Muscle of arm (tissue), 12 donors: ENCODE results near the gene TBX3. TPM values are rescaled to one million over a fixed set of nuclear protein-coding genes. Genes with fewer than 3 reads are reported as not detected.
A peak's percentile ranks its signal among the peaks of the same experiment; 100 is the strongest.

ENCODE experiments used
- DNase-seq: peaks from one replicate; pipeline ENCODE4 v3.0.0-alpha.2; 2013
- polyA plus RNA-seq, 12 donors: library from polyadenylated mRNA; unstranded; fragments of 120-200 nt; gene quantifications; one replicate each; pipeline ENCODE4 v1.2.1, GENCODE V29; 2013; ENCODE audit not compliant: insufficient read length in 12 of 12

TBX3 gene
- polyA plus RNA-seq, 12 donors, result 26.7 to 367 (median 35.3) TPM

DNA sequence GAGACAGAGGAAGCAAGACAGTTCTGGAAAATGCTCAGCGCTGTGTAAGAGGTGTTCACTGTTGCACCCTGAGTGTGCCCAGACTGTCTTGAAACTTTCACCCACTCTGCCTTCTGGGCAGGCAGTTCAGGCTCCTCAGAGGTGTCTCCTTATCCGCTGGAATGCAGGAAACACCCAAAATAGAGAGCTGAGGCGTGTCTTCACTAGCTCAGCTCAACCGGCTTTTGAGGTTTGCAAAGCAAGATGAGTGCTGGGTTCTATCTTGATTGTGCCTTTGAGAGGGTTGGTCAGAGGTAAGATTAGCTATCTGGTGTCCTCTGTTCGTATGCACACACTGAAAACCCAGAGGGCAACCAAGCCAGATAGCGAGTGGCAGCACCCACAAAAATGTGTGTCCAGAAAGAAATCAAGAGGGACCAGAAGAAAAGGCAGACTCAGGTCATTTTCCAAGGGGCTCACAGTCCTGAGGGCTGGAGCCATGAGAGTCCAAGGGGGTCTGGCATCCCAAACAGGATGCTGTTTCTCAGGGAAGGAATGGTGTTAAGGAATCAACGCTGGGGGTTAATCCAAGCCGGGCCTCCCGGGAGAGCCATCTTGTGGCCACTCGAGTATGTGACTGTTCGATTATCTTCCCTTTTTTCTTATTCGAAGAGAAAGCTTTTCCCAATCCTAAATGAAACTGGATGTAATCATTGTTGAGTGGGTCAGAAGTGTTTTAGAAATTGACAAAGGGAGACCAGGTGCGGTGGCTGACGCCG, 47.1 kb downstream of the TBX3 start:
- no peak for DNase-seq

- DNase-seq, result no peak
Observed at GRCh38 chr12:114631242-114631641, 52.7 kb downstream of the TBX3 start.

GRCh38 chr12:114628199-114628598, 55.8 kb downstream of the TBX3 start:
- DNase-seq, result no peak

GRCh38 chr12:114627393-114627792, 56.6 kb downstream of the TBX3 start:
- DNase-seq, result no peak

DNA sequence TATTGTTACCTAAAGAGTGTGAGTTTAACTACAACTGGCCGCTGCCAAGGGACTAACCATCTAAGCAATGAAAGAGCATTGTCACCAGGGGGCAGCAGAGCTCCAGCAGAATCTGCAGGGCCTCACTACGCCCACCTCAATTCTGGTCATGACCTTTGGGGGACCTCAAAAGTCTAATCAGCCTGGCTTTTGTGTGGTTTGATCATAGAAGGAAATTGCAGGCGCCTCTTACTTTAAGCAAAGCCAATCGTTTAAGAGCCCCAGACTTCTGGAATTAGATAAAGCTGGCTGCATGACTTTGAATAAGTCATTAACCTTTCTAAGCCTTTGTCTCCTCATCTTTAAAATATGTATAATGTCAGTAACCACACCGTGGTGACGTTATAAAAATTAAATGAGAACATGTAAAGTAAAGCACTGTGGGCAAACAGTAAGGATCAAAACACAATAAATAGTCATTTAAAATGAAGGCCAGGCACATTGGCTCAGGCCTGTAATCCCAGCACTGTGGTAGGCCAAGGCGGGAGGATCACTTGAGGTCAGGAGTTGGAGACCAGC, 58.6 kb downstream of the TBX3 start:
- DNase-seq, result peak; percentile 19

DNA sequence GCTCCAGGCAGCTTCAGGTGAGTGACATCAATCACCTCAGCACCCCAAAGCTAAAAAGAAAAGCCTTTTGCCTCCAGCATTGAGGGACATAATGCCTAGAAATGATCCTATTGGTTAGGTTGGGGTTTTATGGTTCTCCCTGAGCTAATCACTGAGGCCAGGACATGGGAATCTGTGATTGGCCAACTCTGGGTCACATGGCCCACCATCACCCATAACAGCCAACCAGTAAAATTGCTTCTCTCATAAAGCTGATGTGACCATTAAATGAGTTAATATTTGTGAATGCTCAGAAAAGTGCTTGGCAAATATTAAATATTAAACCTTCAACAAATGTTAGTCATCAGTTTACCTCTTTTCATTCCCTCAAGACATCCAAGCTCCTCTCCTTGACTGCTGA, 60.2 kb downstream of the TBX3 start:
- DNase-seq, result no peak
